Dendritic cell treated with granulocyte-macrophage colony-stimulating factor and Interleukin-4, amounts not matched to agents 40 ng/mL and 50 ng/mL, for 4 days (primary cell): ENCODE results near the gene COL7A1.

Experiments
- H3K27ac Mint-ChIP-seq: one replicate; pipeline ENCODE4 v1.8.0; 2022; ENCODE audit warnings: mild to moderate bottlenecking, mixed read lengths
- H3K27me3 Mint-ChIP-seq: one replicate; pipeline ENCODE4 v1.8.0; 2022; ENCODE audit warnings: mild to moderate bottlenecking, mixed read lengths
- H3K36me3 Mint-ChIP-seq: one replicate; pipeline ENCODE4 v1.8.0; 2022; ENCODE audit warnings: low read depth, mixed read lengths
- H3K4me1 Mint-ChIP-seq: one replicate; pipeline ENCODE4 v1.8.0; 2022; ENCODE audit warnings: low read depth, mixed read lengths
- H3K4me3 Mint-ChIP-seq: one replicate; pipeline ENCODE4 v1.8.0; 2022; ENCODE audit warnings: mild to moderate bottlenecking, moderate library complexity, mixed read lengths
- H3K9me3 Mint-ChIP-seq: one replicate; pipeline ENCODE4 v1.8.0; 2022; ENCODE audit warnings: mixed read lengths
- intact Hi-C: fragments of 100-400 bp; cut with micrococcal nuclease; formaldehyde crosslinking; loops from one replicate; pipeline ENCODE4 v1.15.0; 2022

Gene COL7A1

GRCh38 chr3:48591436-48591835 is 3.7 kb downstream of the COL7A1 start:
- Mint-ChIP-seq H3K4me1 (peaks cover 20% of the 10 kb centered on the region), H3K27me3 (peaks cover 75% of the 10 kb centered on the region), H3K4me3 (no peak overlapping the region), H3K27ac (no peak overlapping the region), H3K36me3 (no peaks in the 10 kb centered on the region), H3K9me3 (no peaks in the 10 kb centered on the region)
- intact Hi-C loops = no loop called here

GRCh38 chr3:48588230-48588629 is 6.9 kb downstream of the COL7A1 start:
- Mint-ChIP-seq H3K36me3 (no peaks in the 10 kb centered on the region), H3K27ac (no peak overlapping the region), H3K4me1 (no peaks in the 10 kb centered on the region), H3K27me3 (peaks cover 46% of the 10 kb centered on the region), H3K9me3 (no peaks in the 10 kb centered on the region), H3K4me3 (no peak overlapping the region)
- intact Hi-C loops = no loop called here

- Mint-ChIP-seq H3K4me1 (no peaks in the 10 kb centered on the region), H3K9me3 (no peaks in the 10 kb centered on the region), H3K4me3 (no peak overlapping the region), H3K27me3 (peaks cover 40% of the 10 kb centered on the region), H3K27ac (no peak overlapping the region), H3K36me3 (no peaks in the 10 kb centered on the region)
- intact Hi-C loops = no loop called here
Observed at GRCh38 chr3:48587686-48588085, 7.4 kb downstream of the COL7A1 start.

GRCh38 chr3:48585411-48585810 is 9.7 kb downstream of the COL7A1 start:
- intact Hi-C loops = no loop called here
- no peaks in the 10 kb centered on the region for H3K9me3 Mint-ChIP-seq

GRCh38 chr3:48584836-48585235 is 10.3 kb downstream of the COL7A1 start:
- Mint-ChIP-seq H3K4me1 (no peaks in the 10 kb centered on the region), H3K27ac (no peak overlapping the region), H3K27me3 (peaks cover 25% of the 10 kb centered on the region), H3K4me3 (no peak overlapping the region), H3K36me3 (no peaks in the 10 kb centered on the region), H3K9me3 (no peaks in the 10 kb centered on the region)
- intact Hi-C loops = no loop called here

More at GRCh38 chr3:48585411-48585810, 9.7 kb downstream of the COL7A1 start:
- peaks cover 30% of the 10 kb centered on the region for H3K27me3 Mint-ChIP-seq
- no peaks in the 10 kb centered on the region for H3K36me3 Mint-ChIP-seq
- no peak overlapping the region for H3K27ac Mint-ChIP-seq
- H3K4me3 Mint-ChIP-seq = no peak overlapping the region
- no peaks in the 10 kb centered on the region for H3K4me1 Mint-ChIP-seq

- Mint-ChIP-seq H3K9me3 (no peaks in the 10 kb centered on the region), H3K27me3 (peaks cover 7% of the 10 kb centered on the region), H3K27ac (no peak overlapping the region), H3K4me1 (no peaks in the 10 kb centered on the region), H3K4me3 (no peak overlapping the region), H3K36me3 (no peaks in the 10 kb centered on the region)
- intact Hi-C loops = no loop called here
Observed at GRCh38 chr3:48581621-48582481, 13.3 kb downstream of the COL7A1 start.

GRCh38 chr3:48576647-48577046 is 18.5 kb downstream of the COL7A1 start:
- Mint-ChIP-seq H3K9me3 (no peaks in the 10 kb centered on the region), H3K27ac (no peak overlapping the region), H3K36me3 (no peaks in the 10 kb centered on the region), H3K4me3 (no peak overlapping the region), H3K27me3 (peaks cover 8% of the 10 kb centered on the region), H3K4me1 (peaks cover 5% of the 10 kb centered on the region)
- intact Hi-C loops = no loop called here

DNA sequence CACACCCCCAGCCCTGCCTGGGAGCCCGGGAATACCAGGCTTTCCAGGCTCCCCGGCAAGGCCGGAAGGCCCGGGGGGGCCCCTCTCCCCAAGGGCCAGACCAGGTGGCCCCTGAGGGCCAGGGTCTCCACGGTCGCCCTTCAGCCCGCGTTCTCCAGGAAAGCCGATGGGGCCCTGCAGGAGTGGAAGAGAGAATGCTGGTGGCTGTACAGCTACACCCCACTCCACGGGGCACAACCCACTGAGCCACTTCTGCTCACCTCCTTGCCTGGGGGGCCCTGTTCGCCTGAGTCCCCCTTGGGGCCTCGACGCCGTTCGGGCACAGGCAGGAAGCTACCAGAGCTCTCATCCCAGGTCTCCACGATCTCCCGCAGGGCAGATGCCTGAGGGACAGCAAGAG is 19.8 kb downstream of the COL7A1 start:
- intact Hi-C loops = no loop called here
- no peaks in the 10 kb centered on the region for H3K9me3 Mint-ChIP-seq
- no peak overlapping the region for H3K4me3 Mint-ChIP-seq
- H3K27me3 Mint-ChIP-seq = peaks cover 7% of the 10 kb centered on the region
- H3K36me3 Mint-ChIP-seq = no peaks in the 10 kb centered on the region
- H3K27ac Mint-ChIP-seq = no peak overlapping the region
- peaks cover 5% of the 10 kb centered on the region for H3K4me1 Mint-ChIP-seq

DNA sequence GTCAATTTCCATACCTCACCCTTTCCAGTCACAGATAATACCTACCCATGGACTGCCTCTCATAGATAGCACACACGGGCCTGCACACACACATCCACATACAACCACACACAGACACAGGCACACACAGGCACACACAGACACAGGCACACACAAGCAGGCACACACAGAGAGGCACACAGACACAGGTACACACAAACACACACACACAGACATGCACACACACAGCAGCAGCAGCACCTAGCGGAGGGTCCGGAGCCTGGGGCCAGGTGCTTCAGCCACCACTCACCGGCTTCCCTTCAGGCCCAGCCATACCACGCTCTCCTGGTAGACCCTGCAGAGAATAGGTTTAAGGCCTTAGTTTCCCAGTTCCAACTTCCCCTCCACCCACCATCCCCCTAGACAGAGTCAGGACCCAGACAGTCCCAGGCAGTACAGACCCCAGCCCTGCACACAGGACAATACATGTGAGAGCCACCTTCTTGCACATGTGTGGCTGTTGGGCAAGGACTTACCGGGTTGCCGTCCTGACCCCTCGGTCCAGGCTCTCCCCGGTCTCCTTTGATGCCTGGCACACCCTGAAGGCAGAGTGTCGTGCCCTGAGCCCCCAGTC is 21.1 kb downstream of the COL7A1 start:
- Mint-ChIP-seq H3K36me3 (no peaks in the 10 kb centered on the region), H3K4me3 (no peak overlapping the region), H3K4me1 (peaks cover 8% of the 10 kb centered on the region), H3K27me3 (peaks cover 5% of the 10 kb centered on the region), H3K27ac (no peak overlapping the region), H3K9me3 (no peaks in the 10 kb centered on the region)
- intact Hi-C loops = no loop called here

- Mint-ChIP-seq H3K4me3 (no peak overlapping the region), H3K9me3 (no peaks in the 10 kb centered on the region), H3K27ac (no peak overlapping the region), H3K4me1 (peaks cover 16% of the 10 kb centered on the region), H3K36me3 (no peaks in the 10 kb centered on the region), H3K27me3 (peaks cover 5% of the 10 kb centered on the region)
- intact Hi-C loops = no loop called here
Observed at GRCh38 chr3:48572517-48572916, 22.6 kb downstream of the COL7A1 start.

DNA sequence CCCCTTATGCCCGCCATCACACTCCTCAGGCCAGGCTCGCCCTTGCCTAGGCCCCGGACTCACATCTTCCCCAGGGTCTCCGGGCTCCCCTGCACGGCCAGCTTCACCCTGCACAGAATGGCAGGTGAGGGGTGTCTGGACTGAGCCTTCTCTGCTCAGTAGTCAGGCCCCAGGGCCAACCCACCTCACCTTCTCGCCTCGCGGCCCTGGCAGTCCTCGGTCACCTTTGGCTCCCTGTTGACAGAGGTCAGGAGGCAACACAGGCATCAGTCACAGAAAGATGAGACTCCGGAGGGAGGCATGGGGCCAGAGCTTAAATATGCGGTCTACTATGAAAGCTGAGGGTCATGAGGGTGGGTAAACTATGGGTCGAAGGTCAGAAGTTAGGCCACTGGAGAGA is 23.2 kb downstream of the COL7A1 start:
- no peaks in the 10 kb centered on the region for H3K36me3 Mint-ChIP-seq
- H3K27ac Mint-ChIP-seq = no peak overlapping the region
- no peak overlapping the region for H3K4me3 Mint-ChIP-seq
- H3K4me1 Mint-ChIP-seq = peaks cover 22% of the 10 kb centered on the region
- intact Hi-C loops = no loop called here
- H3K9me3 Mint-ChIP-seq = no peaks in the 10 kb centered on the region
- H3K27me3 Mint-ChIP-seq = peaks cover 5% of the 10 kb centered on the region

DNA sequence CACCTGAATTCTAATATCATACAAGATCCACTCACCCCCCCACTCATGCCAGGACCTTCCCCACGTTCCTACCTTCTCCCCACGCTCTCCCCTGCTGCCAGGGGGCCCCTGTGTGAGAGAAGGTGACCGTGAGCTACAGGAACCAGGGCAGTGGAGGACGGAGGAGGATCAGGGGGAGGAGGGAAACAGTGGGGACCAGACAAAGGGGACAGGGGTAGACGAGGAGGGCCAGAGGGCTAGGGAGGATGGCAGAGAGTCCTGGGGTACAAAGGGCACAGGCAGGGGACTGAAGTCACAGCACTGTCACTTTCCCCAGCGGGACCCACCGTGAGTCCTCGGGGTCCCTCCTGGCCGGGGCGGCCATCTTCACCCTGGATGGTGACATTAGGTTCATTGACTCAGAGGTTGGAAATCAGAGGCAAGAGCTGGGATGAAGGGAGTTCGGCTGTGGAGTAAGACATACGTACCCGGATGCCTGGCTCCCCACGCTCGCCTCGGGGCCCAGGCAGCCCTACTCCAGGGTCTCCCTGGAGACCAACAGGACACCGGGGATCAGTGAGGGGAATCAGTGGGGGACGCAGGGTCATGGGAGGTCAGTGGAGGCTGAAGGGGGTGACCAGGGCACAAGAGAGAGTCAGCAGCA is 25.2 kb downstream of the COL7A1 start:
- intact Hi-C loops = no loop called here
- Mint-ChIP-seq H3K36me3 (no peaks in the 10 kb centered on the region), H3K9me3 (no peaks in the 10 kb centered on the region), H3K4me1 (peaks cover 42% of the 10 kb centered on the region), H3K27me3 (peaks cover 5% of the 10 kb centered on the region), H3K27ac (no peak overlapping the region), H3K4me3 (no peak overlapping the region)

DNA sequence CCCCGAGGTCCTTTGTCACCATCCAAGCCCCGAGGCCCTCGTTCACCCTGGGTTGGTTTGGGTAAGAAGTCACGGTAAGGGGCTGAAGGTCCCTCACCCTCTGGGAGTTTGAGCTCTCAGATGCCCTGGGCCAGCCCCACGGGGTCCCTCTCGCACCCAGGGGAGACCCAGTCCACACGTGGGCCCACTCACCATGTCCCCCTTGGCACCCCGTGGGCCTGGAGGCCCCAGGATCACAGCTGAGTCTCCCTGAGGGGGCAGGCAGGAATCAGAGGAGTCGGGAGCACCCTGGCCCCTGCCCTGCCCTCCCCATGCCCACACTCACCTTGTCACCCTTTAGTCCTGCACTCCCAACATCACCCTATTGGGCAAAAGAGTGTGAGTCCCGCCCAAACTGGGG is 25.7 kb downstream of the COL7A1 start:
- H3K27ac Mint-ChIP-seq = no peak overlapping the region

GRCh38 chr3:48568476-48568875 is 26.7 kb downstream of the COL7A1 start:
- Mint-ChIP-seq H3K4me3 (no peak overlapping the region), H3K27me3 (peaks cover 4% of the 10 kb centered on the region), H3K27ac (no peak overlapping the region), H3K36me3 (no peaks in the 10 kb centered on the region), H3K9me3 (no peaks in the 10 kb centered on the region), H3K4me1 (peaks cover 51% of the 10 kb centered on the region)
- intact Hi-C loops = no loop called here

More for the DNA sequence above, 25.7 kb downstream of the COL7A1 start:
- Mint-ChIP-seq H3K4me1 (peaks cover 47% of the 10 kb centered on the region), H3K36me3 (no peaks in the 10 kb centered on the region), H3K27me3 (peaks cover 4% of the 10 kb centered on the region), H3K4me3 (no peak overlapping the region), H3K9me3 (no peaks in the 10 kb centered on the region)
- intact Hi-C loops = no loop called here
